HFF-Myc (cell line): ENCODE measurements around the gene TMEM82.

ENCODE experiments used
- DNase-seq: peaks from one replicate; pipeline ENCODE4 v3.0.0-alpha.2; 2011; ENCODE audit warnings: low read depth; ENCODE audit errors: extremely low read depth
- H3K4me3 ChIP-seq: replicated peaks from 2 replicates; pipeline ENCODE4 v1.5.1; 2011; ENCODE audit warnings: low read depth, mild to moderate bottlenecking, control low read depth, low read length
- CTCF ChIP-seq: IDR thresholded peaks from 2 replicates; pipeline ENCODE4 v1.5.1; 2012; ENCODE audit warnings: mild to moderate bottlenecking, low read depth, low read length, control low read depth; ENCODE audit errors: missing control alignments

TMEM82 gene

GRCh38 chr1:15726508-15726907 lies 15.8 kb upstream of the TMEM82 start:
- no peak for TF ChIP-seq CTCF

GRCh38 chr1:15727021-15727420 lies 15.3 kb upstream of the TMEM82 start:
- no peak overlapping the region for H3K4me3 ChIP-seq
- TF ChIP-seq CTCF = no peak
- DNase-seq = no peak

More at GRCh38 chr1:15726508-15726907, 15.8 kb upstream of the TMEM82 start:
- no peak overlapping the region for H3K4me3 ChIP-seq
- no peak for DNase-seq

GRCh38 chr1:15727424-15727823 lies 14.9 kb upstream of the TMEM82 start:
- no peak for DNase-seq
- no peak for TF ChIP-seq CTCF
- H3K4me3 ChIP-seq = no peak overlapping the region

GRCh38 chr1:15727866-15728534 lies 14.3 kb upstream of the TMEM82 start:
- H3K4me3 ChIP-seq = no peak overlapping the region
- no peak for DNase-seq
- no peak for TF ChIP-seq CTCF

- no peak for DNase-seq
- no peak for TF ChIP-seq CTCF
- no peak overlapping the region for H3K4me3 ChIP-seq
Measured at GRCh38 chr1:15728937-15729657, 13.2 kb upstream of the TMEM82 start.

GRCh38 chr1:15730423-15730822 lies 11.9 kb upstream of the TMEM82 start:
- no peak overlapping the region for H3K4me3 ChIP-seq
- no peak for DNase-seq
- TF ChIP-seq CTCF = no peak

- TF ChIP-seq CTCF = no peak
- no peak overlapping the region for H3K4me3 ChIP-seq
- DNase-seq = no peak
Measured at GRCh38 chr1:15730936-15731335, 11.4 kb upstream of the TMEM82 start.
